GM18907 (cell line): ENCODE data around the gene OTOS.
A peak's percentile ranks its signal among the peaks of the same experiment; 100 is the strongest.

Experiments
- ATAC-seq: cut with Tn5 transposase; IDR thresholded peaks from one replicate; pipeline ENCODE4 v1.9.1; 2021; ENCODE audit warnings: mild to moderate bottlenecking, moderate library complexity; ENCODE audit not compliant: unreplicated experiment

OTOS gene

DNA sequence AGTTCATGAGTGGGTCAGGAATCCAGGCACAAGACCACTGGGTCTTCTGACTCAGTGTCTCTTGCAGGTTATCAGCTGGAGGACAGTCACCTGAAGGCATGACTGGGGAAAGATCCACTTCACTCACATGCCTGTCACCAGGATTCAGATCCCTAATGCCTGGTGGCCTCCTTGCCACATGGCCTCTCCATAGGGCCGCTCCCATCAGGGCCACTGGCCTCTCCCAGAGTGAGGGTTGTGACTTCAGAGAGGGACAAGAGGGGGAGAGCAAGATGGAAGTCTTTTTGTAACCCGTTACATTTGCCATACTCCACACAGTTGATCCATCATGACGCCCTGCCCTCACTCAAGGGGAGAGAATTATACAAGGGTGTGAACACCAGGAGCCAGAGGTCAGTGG, 13.0 kb upstream of the OTOS start:
- no peak for ATAC-seq

- no peak for ATAC-seq
Observed at GRCh38 chr2:240151477-240152031, 11.1 kb upstream of the OTOS start.

DNA sequence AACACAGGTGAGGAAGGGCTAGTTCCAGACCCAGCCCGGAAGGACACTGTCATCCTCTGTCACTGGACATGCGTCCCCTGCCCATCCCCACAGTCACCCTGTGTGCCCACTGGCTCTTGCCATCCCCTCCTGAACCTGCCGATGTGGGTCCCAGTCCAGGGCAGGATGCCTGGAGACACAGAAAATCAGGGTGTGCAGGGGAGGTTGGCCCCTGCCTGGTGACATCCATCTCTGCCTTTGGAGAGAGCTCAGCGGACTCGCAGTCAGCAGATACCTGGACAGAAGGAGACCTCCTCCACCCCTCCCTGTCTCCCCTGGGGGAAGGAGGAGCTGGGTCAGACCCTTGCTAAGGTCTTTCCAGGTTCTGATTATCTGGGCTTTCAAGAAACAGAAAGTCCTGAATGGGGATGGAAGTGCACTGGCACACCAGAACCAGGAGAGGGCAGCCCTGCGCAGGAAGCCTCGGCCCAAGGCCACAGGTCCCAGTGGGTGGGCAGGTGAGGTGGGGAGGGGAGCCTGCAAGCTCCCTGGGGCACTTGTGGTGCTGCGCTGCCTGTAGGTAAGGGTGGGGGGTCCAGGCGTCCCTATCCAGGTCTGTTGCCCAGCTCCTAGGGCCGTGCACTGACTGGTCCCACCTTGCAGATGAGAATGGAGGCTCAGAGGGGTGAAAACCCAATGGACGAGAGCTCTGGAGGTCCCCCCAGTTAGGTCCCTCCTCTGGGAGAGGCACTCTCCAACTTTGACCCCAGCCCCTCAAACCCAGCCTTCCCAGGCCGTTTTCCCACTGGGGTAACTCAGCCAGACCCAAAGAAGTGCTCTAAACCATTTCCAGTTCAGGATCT, 9.7 kb upstream of the OTOS start:
- ATAC-seq: no peak

- ATAC-seq: no peak
Observed at GRCh38 chr2:240147911-240148587, 7.6 kb upstream of the OTOS start.

DNA sequence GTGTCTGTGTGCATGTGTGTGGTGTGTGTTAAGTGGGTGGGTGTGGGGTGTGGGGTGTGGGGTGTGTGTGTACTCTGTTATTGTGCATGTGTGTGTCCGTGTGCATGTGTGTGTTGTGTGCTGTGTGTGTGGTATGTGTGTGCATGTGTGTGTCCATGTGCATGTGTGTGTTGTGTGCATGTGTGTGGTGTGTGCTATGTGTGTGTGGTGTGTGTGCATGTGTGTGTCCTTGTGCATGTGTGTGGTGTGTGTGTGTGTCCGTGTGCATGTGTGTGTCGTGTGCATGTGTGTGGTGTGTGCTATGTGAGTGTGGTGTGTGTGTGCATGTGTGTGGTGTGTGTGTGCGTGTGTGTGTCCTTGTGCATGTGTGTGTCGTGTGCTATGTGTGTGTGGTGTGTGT, 6.9 kb upstream of the OTOS start:
- no peak for ATAC-seq

GRCh38 chr2:240146627-240147278, 6.3 kb upstream of the OTOS start:
- ATAC-seq: no peak

DNA sequence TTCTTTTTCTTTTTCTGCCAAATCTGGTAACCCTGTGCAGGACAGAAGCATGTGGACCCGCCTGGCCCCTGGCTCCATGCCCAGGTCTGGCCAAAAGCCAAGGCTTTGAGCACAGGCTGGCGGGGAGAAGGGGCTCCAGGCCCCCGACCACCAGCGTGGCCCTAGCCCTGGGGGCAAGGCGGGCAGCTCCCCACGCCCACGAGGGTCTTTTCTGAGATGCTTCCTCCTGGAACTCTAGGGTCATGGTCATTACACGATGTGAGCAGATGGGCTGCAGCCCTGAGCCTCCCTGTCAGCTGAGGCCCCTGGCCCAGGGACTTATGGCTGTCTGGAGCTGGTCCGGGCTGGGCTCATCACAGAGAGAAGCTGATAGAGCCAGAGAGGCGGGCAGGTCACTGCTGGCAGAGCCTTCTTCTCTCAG, 5.7 kb upstream of the OTOS start:
- no peak for ATAC-seq

DNA sequence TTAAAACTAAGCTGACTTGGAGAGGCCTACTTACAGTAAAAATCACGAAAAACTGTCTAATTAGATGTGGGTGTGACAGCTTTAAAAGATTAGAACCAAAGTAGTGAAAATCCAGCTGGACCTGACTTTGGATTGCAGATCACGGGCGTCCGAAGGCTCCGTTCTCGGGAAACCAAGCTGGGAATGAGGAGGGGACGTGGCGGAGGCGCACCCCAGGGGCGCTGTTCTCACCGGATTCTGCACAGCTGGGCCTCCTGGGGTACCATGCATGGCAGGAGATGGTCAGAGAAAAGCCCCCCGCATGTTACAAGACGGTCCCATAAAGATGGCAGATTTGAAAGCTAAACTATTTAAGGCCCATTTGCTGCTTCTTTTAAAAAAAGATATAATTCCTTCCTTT, 5.0 kb upstream of the OTOS start:
- no peak for ATAC-seq

DNA sequence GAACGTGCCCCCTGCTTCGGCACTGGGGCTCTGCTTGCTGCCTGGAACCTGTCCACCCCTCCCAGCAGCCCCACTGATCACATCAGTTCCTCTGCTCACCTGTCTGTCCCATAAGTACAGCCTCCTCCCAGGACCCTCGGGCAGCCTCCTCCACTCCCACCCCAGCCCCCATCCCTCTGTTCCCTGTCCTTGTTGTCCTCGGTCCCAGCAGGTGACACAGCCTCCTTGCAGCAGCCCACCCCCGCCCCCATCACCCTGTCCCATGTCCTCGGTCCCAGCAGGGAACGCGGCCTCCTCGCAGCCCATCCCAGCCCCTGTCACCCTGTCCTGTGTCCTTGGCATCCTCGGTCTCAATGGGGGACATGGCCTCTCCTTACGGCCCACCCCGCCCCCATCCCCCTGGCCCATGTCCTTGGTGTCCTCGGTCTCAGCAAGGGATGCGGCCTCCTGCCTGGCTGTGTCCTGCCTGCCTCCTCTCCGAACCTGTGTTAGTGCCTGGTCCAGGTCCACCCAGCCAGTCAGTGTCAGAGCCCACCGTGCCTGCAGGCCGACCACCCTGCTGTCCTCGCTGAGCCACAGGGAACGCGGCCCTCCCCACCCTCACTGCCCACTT, 4.3 kb upstream of the OTOS start:
- no peak for ATAC-seq

GRCh38 chr2:240143801-240144648, 3.6 kb upstream of the OTOS start:
- peak; percentile 77 for ATAC-seq

DNA sequence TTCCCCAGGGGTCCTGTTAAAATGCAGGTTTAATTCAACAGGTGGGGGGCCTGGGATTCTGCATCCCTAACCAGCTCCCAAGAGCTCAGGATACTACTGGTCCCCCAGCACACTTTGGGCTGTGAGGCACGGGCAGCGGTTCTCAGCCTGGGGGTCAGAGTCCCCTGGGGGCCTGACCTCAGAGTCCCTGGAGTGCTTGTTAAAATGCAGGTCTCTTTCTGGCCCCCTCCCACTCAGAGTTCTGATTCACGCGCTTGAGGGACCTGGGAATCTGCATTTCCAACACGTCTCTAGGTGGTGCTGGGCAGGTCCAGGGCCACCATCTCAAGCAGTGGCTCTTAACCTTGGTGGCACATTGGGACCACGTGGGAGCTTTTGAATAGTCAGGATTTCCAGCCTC, 2.8 kb upstream of the OTOS start:
- no peak for ATAC-seq

GRCh38 chr2:240142859-240143258, 2.4 kb upstream of the OTOS start:
- no peak for ATAC-seq

- ATAC-seq: no peak
Observed at GRCh38 chr2:240142256-240142775, 1.9 kb upstream of the OTOS start.

- ATAC-seq: no peak
Observed at GRCh38 chr2:240141736-240142135, 1.3 kb upstream of the OTOS start.

GRCh38 chr2:240140920-240141319, 462 bp upstream of the OTOS start:
- no peak for ATAC-seq

GRCh38 chr2:240139666-240140393, 628 bp downstream of the OTOS start:
- no peak for ATAC-seq

DNA sequence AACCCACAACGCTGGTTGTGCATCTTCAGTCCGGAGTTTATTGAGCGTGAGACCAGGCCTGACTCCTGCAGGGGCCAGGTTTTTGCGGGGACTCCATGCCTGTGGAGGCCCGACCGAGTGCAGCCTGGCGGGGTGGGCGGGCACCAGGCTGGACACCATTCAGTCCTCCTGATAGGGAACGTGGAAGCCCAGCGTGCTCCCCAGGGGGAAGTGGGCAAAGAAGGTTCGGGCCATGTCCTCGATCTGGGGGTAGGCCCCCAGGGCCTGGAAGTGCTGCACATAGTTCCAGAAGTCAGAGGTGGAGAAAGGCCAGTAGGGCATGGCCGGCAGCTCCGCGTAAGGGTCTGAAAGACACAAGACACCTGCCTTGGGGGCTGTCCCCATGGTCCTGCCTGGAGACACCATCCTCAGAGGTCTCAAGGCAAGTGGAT, 1.4 kb downstream of the OTOS start:
- ATAC-seq: no peak

GRCh38 chr2:240138254-240138984, 2.0 kb downstream of the OTOS start:
- no peak for ATAC-seq
